Body of pancreas (tissue), 4 donors: Measurements from ENCODE around the gene NAT14. TPM values are rescaled to one million over a fixed set of nuclear protein-coding genes. Genes with fewer than 3 reads are reported as not detected.

Experiments
- ATAC-seq: fragments of 150-250 bp; one replicate; pipeline ENCODE4 v1.9.1; 2016
- DNase-seq, 4 donors: peaks; one replicate each; pipeline ENCODE4 v3.0.0-alpha.2; 2019
- H3K27ac ChIP-seq, 4 donors: fragments of 200-600 bp; sonication (generic); 1 replicate in 3 of 4; 2 replicates in 1 of 4; pipeline versions ENCODE4 v1.5.1 to v1.6.1; 2016 to 2019; ENCODE audit warnings: mild to moderate bottlenecking in 1 of 4, mixed read lengths in 1 of 4, moderate library complexity in 1 of 4
- H3K27me3 ChIP-seq, 2 donors: fragments of 200-600 bp; sonication (generic); one replicate each; pipeline ENCODE4 v1.6.0; 2016; ENCODE audit warnings: mild to moderate bottlenecking in 1 of 2
- H3K36me3 ChIP-seq, 2 donors: fragments of 200-600 bp; sonication (generic); replicated peaks in 1 of 2; 2 replicates each; pipeline ENCODE4 v1.5.1; 2016; ENCODE audit warnings: low read depth in 2 of 2; ENCODE audit not compliant: insufficient read depth in 1 of 2
- H3K4me1 ChIP-seq: fragments of 200-600 bp; sonication (generic); one replicate; pipeline ENCODE4 v1.6.0; 2016
- H3K4me3 ChIP-seq, 2 donors: fragments of 200-600 bp; sonication (generic); 1 replicate in 1 of 2; 2 replicates in 1 of 2; pipeline ENCODE4 v1.5.1; 2016 to 2019
- H3K9me3 ChIP-seq, 3 donors: fragments of 200-600 bp; sonication (generic); 1 replicate in 2 of 3; 2 replicates in 1 of 3; pipeline ENCODE4 v1.5.1; 2016
- CTCF ChIP-seq, 7 experiments: fragments of 450-650 bp in 4 of 7; fragments of 200-600 bp in 3 of 7; sonication (generic) in 3 of 7; IDR thresholded peaks; one replicate each; pipeline ENCODE4 v1.5.1; 2016 to 2019; ENCODE audit warnings: antibody characterized with exemption in 7 of 7
- POLR2A ChIP-seq, 3 donors: fragments of 450-650 bp; IDR thresholded peaks; one replicate each; pipeline ENCODE4 v1.6.1; 2016; ENCODE audit warnings: antibody characterized with exemption in 3 of 3, mild to moderate bottlenecking in 2 of 3
- WGBS, 2 donors: methylation state at CpG; one replicate each; pipeline ENCODE4 v1.1.5; 2017; 5-methylcytosine and 5-hydroxymethylcytosine counted together
- intact Hi-C: fragments of 100-400 bp; cut with DNase I; formaldehyde crosslinking; loops from one replicate; pipeline ENCODE4 v1.15.1; 2023
- total RNA-seq, 2 donors: library from RNA; depleted of rRNA; stranded (reverse); fragments of >200 nt; gene quantifications; one replicate each; pipeline ENCODE4 v1.1.0, GENCODE V29; 2016

NAT14 gene
- total RNA-seq, 2 donors from 2014 or later, result 4.2 to 8.2 TPM

DNA sequence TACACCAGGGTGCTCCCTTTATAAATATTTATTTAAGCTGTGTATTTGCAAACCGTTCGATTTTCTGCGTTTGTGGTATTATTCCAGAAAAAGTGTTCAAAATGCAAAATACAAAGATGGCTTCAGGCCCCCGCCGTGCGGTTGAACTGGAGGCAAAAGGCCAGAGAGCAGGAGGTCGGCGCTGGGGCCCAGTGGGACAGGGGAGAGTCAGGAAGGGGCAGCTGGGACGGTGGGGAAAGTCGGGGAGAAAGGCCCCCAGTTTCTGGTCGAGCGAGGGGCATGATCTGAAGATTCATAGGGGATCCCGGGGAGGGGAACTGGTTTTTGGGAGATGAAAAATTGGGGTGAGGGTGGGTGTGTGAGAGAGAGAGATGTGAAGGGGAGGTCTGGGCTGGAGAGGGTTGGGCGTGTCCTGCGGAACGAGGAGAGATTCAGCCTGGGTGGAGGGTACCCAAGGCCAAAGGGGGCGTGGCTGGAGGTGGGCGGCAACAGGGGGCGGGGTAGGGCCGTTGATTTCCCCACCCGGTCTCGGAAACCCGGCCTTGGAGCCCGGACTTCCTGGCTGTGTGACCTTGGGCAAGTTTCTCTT, 24.2 kb upstream of the NAT14 start:
- Histone ChIP-seq H3K27ac (peak overlapping the region; percentile 88 to 97 (median 92)), H3K9me3 (no peaks in the 10 kb centered on the region), H3K27me3 (no peaks in the 10 kb centered on the region), H3K4me3 (peak overlapping the region; percentile 37 to 75), H3K36me3 (no peaks in the 10 kb centered on the region), H3K4me1 (peaks cover 29% of the 10 kb centered on the region)
- 5% methylated on average over 16 to 24 of the region's 24 CpGs for WGBS, 2 donors
- DNase-seq (peak; percentile 78 to 87 (median 83)), ATAC-seq (peak; percentile 34)
- intact Hi-C loops, result no loop called here
- no peak for TF ChIP-seq CTCF (IDR thresholded peaks at IDR 0.05)
- no peak for TF ChIP-seq POLR2A (IDR thresholded peaks at IDR 0.05)

- no peak for TF ChIP-seq CTCF (IDR thresholded peaks at IDR 0.05)
- peak; percentile 52 to 82 (median 82) for TF ChIP-seq POLR2A (IDR thresholded peaks at IDR 0.05)
- DNase-seq (peak; percentile 100), ATAC-seq (peak; percentile 98)
- intact Hi-C loops, result no loop called here
- H3K9me3 ChIP-seq, result no peaks in the 10 kb centered on the region
- H3K4me1 ChIP-seq, result peaks cover 29% of the 10 kb centered on the region
- H3K27me3 ChIP-seq, result no peaks in the 10 kb centered on the region
- WGBS, 2 donors, result 0% methylated on average over 21 to 54 of the region's 54 CpGs
- no peaks in the 10 kb centered on the region for H3K36me3 ChIP-seq
- H3K27ac ChIP-seq, result peak within 1 kb of the TSS; percentile 88 to 97 (median 92)
- H3K4me3 ChIP-seq, result peak within 1 kb of the TSS; percentile 37 to 75
Observed at GRCh38 chr19:55461259-55461973, 23.6 kb upstream of the NAT14 start, which contains the start of gene ISOC2. Gene ISOC2 (minus strand): TSS chr19:55461642. CDS start chr19:55456486, 5,156 bp downstream.

- no peaks in the 10 kb centered on the region for H3K36me3 ChIP-seq
- H3K9me3 ChIP-seq, result no peaks in the 10 kb centered on the region
- WGBS, 2 donors, result 11 to 13% methylated on average over 21 to 27 of the region's 27 CpGs
- TF ChIP-seq POLR2A (IDR thresholded peaks at IDR 0.05), result peak in 2 of 3 donors; percentile 56 to 60
- no peak for TF ChIP-seq CTCF (IDR thresholded peaks at IDR 0.05)
- peak overlapping the region; percentile 44 to 97 (median 84) for H3K27ac ChIP-seq
- peak overlapping the region in 1 of 2 donors; percentile 14 for H3K4me3 ChIP-seq
- intact Hi-C loops, result no loop called here
- DNase-seq (peak in 1 of 4 donors; percentile 39), ATAC-seq (no peak)
- H3K4me1 ChIP-seq, result peaks cover 29% of the 10 kb centered on the region
- H3K27me3 ChIP-seq, result no peaks in the 10 kb centered on the region
Observed at GRCh38 chr19:55461974-55462626, 22.9 kb upstream of the NAT14 start.

GRCh38 chr19:55462722-55463121, 22.3 kb upstream of the NAT14 start:
- Histone ChIP-seq H3K27ac (no peak overlapping the region), H3K4me3 (no peak overlapping the region), H3K27me3 (no peaks in the 10 kb centered on the region), H3K9me3 (no peaks in the 10 kb centered on the region), H3K36me3 (no peaks in the 10 kb centered on the region), H3K4me1 (peaks cover 34% of the 10 kb centered on the region)
- ATAC-seq (no peak), DNase-seq (no peak)
- TF ChIP-seq POLR2A (IDR thresholded peaks at IDR 0.05), result no peak
- no peak for TF ChIP-seq CTCF (IDR thresholded peaks at IDR 0.05)
- WGBS, 2 donors, result 76 to 79% methylated on average over 11 of the region's 11 CpGs
- intact Hi-C loops, result no loop called here
